ENCODE data around the gene TLR9.
"Not testable (repeated sequence)": the region's sequence is repeated elsewhere in the genome, so short reads cannot be mapped to it uniquely, and the experiment has no call there.

The TLR9 gene

GRCh38 chr3:52190294-52191074, 35.0 kb downstream of the TLR9 start:
- no peak for FAIRE-seq

GRCh38 chr3:52188556-52188955, 36.9 kb downstream of the TLR9 start:
- no peak for FAIRE-seq

DNA sequence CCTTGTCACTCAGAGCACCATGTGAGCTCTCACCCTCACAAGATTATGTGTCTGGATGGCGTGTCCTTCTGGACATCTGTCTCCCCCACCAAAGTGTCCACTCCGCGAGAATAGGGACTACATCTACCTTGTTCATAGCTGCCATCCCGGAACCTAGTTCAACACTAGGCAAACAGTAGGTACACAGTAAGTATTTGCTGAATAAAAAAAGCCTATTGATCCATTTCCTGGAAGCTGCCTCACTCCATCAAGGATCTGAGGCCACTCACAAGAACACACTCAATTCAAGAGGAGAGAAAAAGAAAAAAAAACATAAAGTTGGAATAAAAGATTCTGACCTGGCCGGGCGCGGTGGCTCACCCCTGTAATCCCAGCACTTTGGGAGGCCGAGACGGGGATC, 38.7 kb downstream of the TLR9 start:
- FAIRE-seq, result no peak

GRCh38 chr3:52185837-52186236, 39.6 kb downstream of the TLR9 start:
- FAIRE-seq, result no peak

- FAIRE-seq, result no peak
These were observed 40.1 kb downstream of the TLR9 start for GRCh38 chr3:52185311-52185710.

- no peak for FAIRE-seq
These were observed 40.8 kb downstream of the TLR9 start for GRCh38 chr3:52184690-52185089.

GRCh38 chr3:52183786-52184445, 41.5 kb downstream of the TLR9 start:
- FAIRE-seq, result no peak

- FAIRE-seq, result no peak
These were observed 42.8 kb downstream of the TLR9 start for GRCh38 chr3:52182691-52183090.

DNA sequence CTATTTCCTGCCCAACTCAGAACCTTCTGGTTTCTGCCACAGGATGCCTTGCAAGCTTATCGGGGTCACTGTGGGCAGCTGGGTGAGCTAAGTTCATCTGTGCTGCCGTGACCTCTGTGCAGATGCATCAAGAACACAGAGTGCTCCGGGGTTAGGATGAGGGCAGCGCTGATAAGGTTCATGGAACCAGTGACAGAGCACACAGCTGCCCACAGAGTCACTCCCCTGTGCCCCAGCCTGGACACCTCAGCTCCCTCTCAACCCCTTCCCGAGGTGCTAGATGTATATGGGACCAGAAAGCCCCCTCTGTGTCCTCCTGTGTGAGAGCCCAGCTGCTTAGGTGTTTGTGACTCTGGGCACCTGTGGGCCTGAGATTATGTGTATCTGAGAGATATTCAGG, 43.2 kb downstream of the TLR9 start:
- no peak for FAIRE-seq

DNA sequence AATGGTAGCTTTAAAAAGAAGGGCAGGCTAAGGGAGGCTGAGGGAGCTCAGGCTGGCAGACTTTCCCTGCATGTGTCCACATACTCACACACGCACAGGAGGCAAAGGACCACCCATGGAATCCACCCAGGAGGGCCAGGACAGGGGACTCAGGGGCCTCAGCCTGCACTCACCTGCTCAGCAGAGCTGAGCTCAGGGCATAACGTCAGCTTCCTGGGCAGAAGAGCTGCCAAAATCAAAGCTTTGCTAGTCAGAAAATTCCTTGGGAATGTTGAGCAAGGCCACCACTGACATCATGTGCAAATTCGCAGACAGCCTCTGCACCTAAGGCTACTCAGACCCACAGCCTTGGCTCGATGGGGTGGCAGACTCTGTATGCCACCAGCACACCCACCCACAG, 43.9 kb downstream of the TLR9 start:
- FAIRE-seq, result no peak

DNA sequence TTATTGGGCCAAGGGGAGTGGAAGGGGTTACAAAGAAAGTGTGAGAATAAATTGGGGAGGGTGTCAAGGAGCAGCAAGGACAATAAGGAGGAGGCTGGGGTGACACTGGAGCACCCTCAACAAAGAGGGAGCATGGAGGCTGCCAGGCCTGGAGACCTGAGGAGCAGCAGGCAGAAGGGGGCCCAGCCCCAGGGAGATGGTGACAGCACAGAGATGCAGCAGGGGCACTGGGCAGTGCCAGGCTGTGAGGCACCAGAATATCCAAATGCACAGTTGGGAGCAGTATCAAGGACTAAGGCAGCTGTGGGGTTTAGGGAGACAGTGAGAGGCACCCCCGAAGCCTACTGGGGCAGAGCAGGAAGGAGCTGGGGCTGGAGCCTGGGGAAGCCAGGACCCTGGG, 46.9 kb downstream of the TLR9 start:
- no peak for FAIRE-seq

- not testable (repeated sequence) for FAIRE-seq
These were observed 47.3 kb downstream of the TLR9 start for GRCh38 chr3:52178126-52178525.

DNA sequence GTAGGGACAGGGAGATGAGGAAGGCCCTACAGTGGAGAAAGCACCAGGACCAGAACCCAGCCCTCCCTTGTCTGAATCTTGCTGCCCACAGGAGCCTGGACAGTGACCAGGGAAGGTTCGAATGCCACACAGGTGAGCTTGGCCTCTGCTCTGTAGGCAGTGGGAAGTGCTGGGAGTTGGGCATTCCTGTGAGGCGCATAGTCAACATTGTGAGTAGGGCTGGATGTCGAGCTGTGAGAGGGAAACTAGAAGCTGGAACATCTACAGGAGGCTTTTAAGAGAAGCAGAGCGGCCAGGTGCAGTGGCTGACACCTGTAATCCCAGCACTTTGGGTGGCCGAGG, 47.8 kb downstream of the TLR9 start:
- no peak for FAIRE-seq

GRCh38 chr3:52176951-52177700, 48.3 kb downstream of the TLR9 start:
- no peak for FAIRE-seq

DNA sequence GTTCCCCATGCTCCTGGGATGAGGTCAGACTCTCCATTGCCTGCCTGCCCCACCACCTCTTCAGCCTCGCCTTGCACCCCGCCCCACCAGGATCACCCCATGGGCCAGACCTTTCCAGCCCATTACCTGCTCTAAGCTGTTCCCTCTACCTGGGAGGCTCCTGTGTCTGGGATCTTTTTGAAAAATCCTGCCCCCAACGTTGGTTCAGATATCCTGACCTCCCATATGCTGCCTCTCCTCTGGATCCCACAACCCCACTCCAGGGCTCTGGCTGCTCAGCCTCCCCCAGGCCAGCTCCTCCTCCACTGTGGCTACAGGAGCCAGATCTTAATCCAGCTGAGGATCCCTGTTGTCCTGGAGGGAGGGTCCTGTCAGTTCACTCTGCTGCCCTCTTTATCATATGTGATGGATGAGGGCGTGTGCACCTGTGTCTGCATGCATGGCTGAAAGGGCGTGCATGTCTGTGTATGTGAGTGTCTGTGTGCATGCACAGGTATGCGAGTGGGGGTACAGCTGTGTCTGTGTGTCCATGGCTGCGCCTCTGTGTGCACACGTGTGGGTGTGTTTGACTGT, 49.2 kb downstream of the TLR9 start:
- no peak for FAIRE-seq

- FAIRE-seq, result no peak
These were observed 49.8 kb downstream of the TLR9 start for GRCh38 chr3:52175416-52176179.

- no peak for FAIRE-seq
These were observed 50.5 kb downstream of the TLR9 start for GRCh38 chr3:52174896-52175295.

DNA sequence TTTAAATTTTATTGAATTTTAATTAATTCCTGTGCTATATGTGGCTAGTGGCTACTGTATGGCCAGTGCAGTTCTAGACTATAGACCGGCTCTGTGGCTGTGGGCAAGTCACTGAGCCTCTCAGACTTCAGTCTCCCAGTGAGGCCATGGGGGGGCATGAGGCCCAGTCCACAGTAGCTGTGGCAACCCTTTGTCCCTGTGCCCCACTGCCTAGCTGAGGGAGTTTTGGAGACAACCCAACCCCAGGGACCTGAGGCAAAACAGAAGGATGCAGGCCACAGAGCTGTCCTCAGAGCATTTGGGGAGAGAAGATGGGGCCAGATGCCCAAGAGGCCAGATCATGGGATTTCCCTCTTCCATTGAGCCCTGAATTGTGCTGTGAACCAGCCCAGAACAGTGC, 52.3 kb downstream of the TLR9 start:
- no peak for FAIRE-seq

GRCh38 chr3:52172262-52172757, 53.1 kb downstream of the TLR9 start:
- FAIRE-seq, result no peak

GRCh38 chr3:52171514-52172261, 53.8 kb downstream of the TLR9 start:
- FAIRE-seq, result no peak
